H1 (cell line): ENCODE measurements around the gene ZNF598. TPM values are rescaled to one million over a fixed set of nuclear protein-coding genes. Genes with fewer than 3 reads are reported as not detected.

Source experiments
- CTCF ChIA-PET: fragments of 300-600 bp; sonication (Branson Sonifier 250); formaldehyde crosslinking; loops from one replicate; lab custom pipeline; 2021; ENCODE audit not compliant: partially characterized antibody; lab: Charles Lee
- POLR2A ChIA-PET: fragments of 300-600 bp; sonication (Branson Sonifier 250); formaldehyde crosslinking; loops from one replicate; lab custom pipeline; 2021; ENCODE audit warnings: inconsistent platforms; ENCODE audit not compliant: partially characterized antibody; lab: Charles Lee
- DNase-seq, 2 experiments: peaks; one replicate each; pipeline versions ENCODE4 v3.0.0 to v3.0.0-alpha.2; 2010 to 2022; ENCODE audit warnings: low spot score in 2 of 2, low read depth in 1 of 2, mixed read lengths in 1 of 2
- FAIRE-seq: peaks from 2 replicates; lab custom pipeline; 2011; peaks lifted over from hg19 to GRCh38; lab: Jason Lieb, UNC
- H2AFZ ChIP-seq: 2 replicates; pipeline ENCODE4 v1.8.1; 2012; ENCODE audit warnings: low read length, inconsistent platforms
- H2AK5ac ChIP-seq: 2 replicates; pipeline ENCODE4 v1.6.1; 2013; ENCODE audit warnings: low read depth, low read length
- H2BK120ac ChIP-seq: replicated peaks from 2 replicates; pipeline ENCODE3; 2013; ENCODE audit warnings: low read depth, low read length, inconsistent platforms
- H2BK12ac ChIP-seq: 2 replicates; pipeline ENCODE4 v1.6.1; 2013; ENCODE audit warnings: low read depth, low read length
- H2BK15ac ChIP-seq: 2 replicates; pipeline ENCODE4 v1.6.1; 2013; ENCODE audit warnings: low read length
- H2BK20ac ChIP-seq: 2 replicates; pipeline ENCODE4 v1.6.1; 2013; ENCODE audit warnings: low read length
- H2BK5ac ChIP-seq: 2 replicates; pipeline ENCODE4 v1.6.1; 2013; ENCODE audit warnings: low read depth, low read length
- H3K14ac ChIP-seq: 2 replicates; pipeline ENCODE4 v1.6.1; 2013; ENCODE audit warnings: inconsistent platforms; ENCODE audit not compliant: insufficient read length
- H3K18ac ChIP-seq: 2 replicates; pipeline ENCODE4 v1.6.1; 2013; ENCODE audit warnings: low read length; ENCODE audit errors: extremely low read depth
- H3K23ac ChIP-seq: 2 replicates; pipeline ENCODE4 v1.6.1; 2013; ENCODE audit warnings: inconsistent platforms; ENCODE audit not compliant: insufficient read length
- H3K23me2 ChIP-seq: 2 replicates; pipeline ENCODE4 v1.6.1; 2013; ENCODE audit warnings: low read depth, low read length
- H3K27ac ChIP-seq: 2 replicates; pipeline ENCODE4 v1.6.1; 2011; ENCODE audit warnings: low read depth, low read length, inconsistent platforms
- H3K27me3 ChIP-seq, 4 experiments: replicated peaks in 1 of 4; 1 replicate in 1 of 4; 2 replicates in 3 of 4; pipeline versions ENCODE4 v1.6.1 to v1.8.1; 2011 to 2013; ENCODE audit warnings: low read length in 3 of 4, mild to moderate bottlenecking in 3 of 4, inconsistent platforms in 2 of 4, mixed read lengths in 2 of 4, moderate library complexity in 1 of 4; ENCODE audit not compliant: control insufficient read depth in 3 of 4, insufficient read depth in 3 of 4; ENCODE audit errors: extremely low read depth in 1 of 4
- H3K36me3 ChIP-seq, 4 experiments: 2 replicates each; pipeline versions ENCODE4 v1.6.1 to v1.8.1; 2011 to 2013; ENCODE audit warnings: mild to moderate bottlenecking in 4 of 4, low read length in 3 of 4, moderate library complexity in 2 of 4, control low read depth in 1 of 4, inconsistent platforms in 1 of 4; ENCODE audit not compliant: insufficient read depth in 4 of 4, control insufficient read depth in 2 of 4
- H3K4ac ChIP-seq: replicated peaks from 2 replicates; pipeline ENCODE3; 2013; ENCODE audit warnings: low read length, low read depth, mixed read lengths, inconsistent platforms; ENCODE audit not compliant: insufficient read length
- H3K4me1 ChIP-seq, 4 experiments: replicated peaks in 1 of 4; 1 replicate in 1 of 4; 2 replicates in 3 of 4; pipeline versions ENCODE4 v1.6.1 to v1.8.1; 2011 to 2013; ENCODE audit warnings: low read length in 3 of 4, inconsistent platforms in 2 of 4, mixed read lengths in 1 of 4; ENCODE audit not compliant: insufficient read depth in 4 of 4, control insufficient read depth in 3 of 4
- H3K4me2 ChIP-seq, 2 experiments: 2 replicates each; pipeline versions ENCODE4 v1.6.1 to v1.8.1; 2011 to 2013; ENCODE audit warnings: low read depth in 2 of 2, low read length in 2 of 2, control low read depth in 1 of 2, inconsistent platforms in 1 of 2, mild to moderate bottlenecking in 1 of 2; ENCODE audit not compliant: insufficient read depth in 1 of 2
- H3K4me3 ChIP-seq, 4 experiments: fragments of 200-600, 300-600 bp in 1 of 4; sonication (generic), shearing (Covaris generic), sonication (Bioruptor Twin) in 1 of 4; 2 replicates each; pipeline versions ENCODE4 v1.5.1 to v1.8.1; 2011 to 2016; ENCODE audit warnings: low read length in 4 of 4, low read depth in 3 of 4, control low read depth in 2 of 4, inconsistent platforms in 2 of 4, mild to moderate bottlenecking in 2 of 4, mixed read lengths in 1 of 4, moderate library complexity in 1 of 4; ENCODE audit not compliant: insufficient read depth in 2 of 4; ENCODE audit errors: extremely low read depth in 1 of 4
- H3K56ac ChIP-seq: replicated peaks from 2 replicates; pipeline ENCODE3; 2013; ENCODE audit warnings: low read depth, mild to moderate bottlenecking, mixed read lengths, low read length, inconsistent platforms; ENCODE audit not compliant: insufficient read length
- H3K79me1 ChIP-seq: 2 replicates; pipeline ENCODE4 v1.6.1; 2013; ENCODE audit warnings: low read depth, low read length, control low read depth
- H3K79me2 ChIP-seq, 2 experiments: 2 replicates each; pipeline versions ENCODE4 v1.6.1 to v1.8.1; 2012 to 2013; ENCODE audit warnings: low read length in 2 of 2, mild to moderate bottlenecking in 2 of 2, inconsistent platforms in 1 of 2; ENCODE audit not compliant: insufficient read depth in 2 of 2, control insufficient read depth in 1 of 2
- H3K9ac ChIP-seq, 4 experiments: replicated peaks in 1 of 4; 1 replicate in 1 of 4; 2 replicates in 3 of 4; pipeline versions ENCODE4 v1.6.1 to v1.8.1; 2011 to 2013; ENCODE audit warnings: low read depth in 3 of 4, low read length in 3 of 4, control low read depth in 2 of 4, mild to moderate bottlenecking in 2 of 4, moderate library complexity in 2 of 4, inconsistent platforms in 1 of 4; ENCODE audit errors: extremely low read depth in 1 of 4
- H3K9me3 ChIP-seq, 2 experiments: 2 replicates each; pipeline versions ENCODE4 v1.6.1 to v1.8.1; 2012 to 2013; ENCODE audit warnings: mild to moderate bottlenecking in 2 of 2, moderate library complexity in 2 of 2, control low read depth in 1 of 2, inconsistent platforms in 1 of 2, low read depth in 1 of 2, low read length in 1 of 2, mixed read lengths in 1 of 2; ENCODE audit not compliant: insufficient read depth in 2 of 2
- H4K20me1 ChIP-seq, 2 experiments: replicated peaks in 1 of 2; 2 replicates each; pipeline versions ENCODE3 to v1.8.1; 2011 to 2013; ENCODE audit warnings: inconsistent platforms in 2 of 2, low read length in 2 of 2, mild to moderate bottlenecking in 1 of 2; ENCODE audit not compliant: insufficient read depth in 2 of 2, control insufficient read depth in 1 of 2
- H4K5ac ChIP-seq: 2 replicates; pipeline ENCODE4 v1.6.1; 2013; ENCODE audit warnings: low read length, low read depth, mixed read lengths, inconsistent platforms; ENCODE audit not compliant: insufficient read length
- H4K8ac ChIP-seq: 2 replicates; pipeline ENCODE4 v1.8.0; 2013; ENCODE audit warnings: mild to moderate bottlenecking, moderate library complexity, low read length, inconsistent platforms; ENCODE audit not compliant: insufficient read depth; ENCODE audit errors: extremely low read depth
- H4K91ac ChIP-seq: replicated peaks from 2 replicates; pipeline ENCODE3; 2013; ENCODE audit warnings: low read length, mixed read lengths, inconsistent platforms; ENCODE audit not compliant: insufficient read length
- JUN ChIP-seq: IDR thresholded peaks from 2 replicates; pipeline ENCODE4 v1.6.1; 2011; ENCODE audit warnings: low read depth, mild to moderate bottlenecking, improper control_type of control experiment, low read length
- JUND ChIP-seq: IDR thresholded peaks from 2 replicates; pipeline ENCODE4 v1.6.1; 2011; ENCODE audit warnings: mild to moderate bottlenecking, improper control_type of control experiment, low read length
- KDM1A ChIP-seq: fragments of 200-600, 300-600 bp; sonication (generic); IDR thresholded peaks from 2 replicates; pipeline ENCODE4 v1.7.1; 2016; ENCODE audit warnings: mild to moderate bottlenecking, low read length, borderline replicate concordance
- PHF8 ChIP-seq: fragments of 200-600 bp; sonication (generic); conservative IDR thresholded peaks from 2 replicates; pipeline ENCODE4 v1.7.1; 2012; ENCODE audit warnings: low read depth, mild to moderate bottlenecking, inconsistent platforms, low read length, moderate library complexity
- RBBP5 ChIP-seq: IDR thresholded peaks from 2 replicates; pipeline ENCODE4 v1.7.1; 2012; ENCODE audit warnings: low read depth, mild to moderate bottlenecking, inconsistent platforms, low read length, moderate library complexity, borderline replicate concordance
- RFX5 ChIP-seq: IDR thresholded peaks from 2 replicates; pipeline ENCODE4 v1.6.1; 2011; ENCODE audit warnings: low read depth, low read length, improper control_type of control experiment, borderline replicate concordance
- SIRT6 ChIP-seq: IDR thresholded peaks from one replicate; pipeline ENCODE4 v1.7.1; 2012; ENCODE audit warnings: low read length, inconsistent platforms
- SP2 ChIP-seq: IDR thresholded peaks from 2 replicates; pipeline ENCODE4 v1.6.1; 2012; ENCODE audit warnings: mild to moderate bottlenecking, low read length, inconsistent platforms
- SRF ChIP-seq: IDR thresholded peaks from 2 replicates; pipeline ENCODE4 v1.6.1; 2011; ENCODE audit warnings: mild to moderate bottlenecking, low read depth, low read length, moderate library complexity
- WGBS, 2 experiments: shearing (Covaris generic) in 1 of 2; methylation state at CpG; one replicate each; pipeline versions ENCODE4 v1.1.6 to v1.1.7; 2013 to 2015; ENCODE audit warnings: low lambda C conversion rate in 2 of 2, mixed read lengths in 2 of 2, inconsistent platforms in 1 of 2, low coverage in 1 of 2, missing lambda C conversion rate in 1 of 2; ENCODE audit not compliant: insufficient replicate concordance in 2 of 2, insufficient coverage in 1 of 2, insufficient read length in 1 of 2; ENCODE audit errors: extremely low coverage in 1 of 2, missing lambda C conversion rate in 1 of 2; 5-methylcytosine and 5-hydroxymethylcytosine counted together
- polyA plus RNA-seq, 7 experiments: library from polyadenylated mRNA; depleted of rRNA in 3 of 7; stranded (reverse) in 5 of 7; unstranded in 2 of 7; fragments of >200 nt in 5 of 7; fragments of 200-250 nt in 2 of 7; gene quantifications; 1 replicate in 5 of 7; 2 replicates in 1 of 7; 4 replicates in 1 of 7; pipeline versions ENCODE4 v1.2.1 to v1.2.3, GENCODE V29; 2011 to 2013; ENCODE audit warnings: missing spikeins in 2 of 7, mixed read lengths in 2 of 7
- total RNA-seq: library from RNA; stranded (reverse); fragmentation: NEBNext Ultra II Directional; extraction: Animal tissue kit (Norgen Biotek cat#: 25700); gene quantifications from 2 replicates; pipeline ENCODE4 v1.2.1, GENCODE V29; 2021
- TF ChIP-seq, protein P1 (sequence below): IDR thresholded peaks from 2 replicates; pipeline ENCODE4 v1.6.1; 2012; ENCODE audit warnings: inconsistent platforms

The ZNF598 gene
- total and polyA plus RNA-seq, 2 of the 8 experiments (the other 6 are each of a cell fraction or from before 2014, with no cell fraction given): 29.3 to 47.6 TPM

DNA sequence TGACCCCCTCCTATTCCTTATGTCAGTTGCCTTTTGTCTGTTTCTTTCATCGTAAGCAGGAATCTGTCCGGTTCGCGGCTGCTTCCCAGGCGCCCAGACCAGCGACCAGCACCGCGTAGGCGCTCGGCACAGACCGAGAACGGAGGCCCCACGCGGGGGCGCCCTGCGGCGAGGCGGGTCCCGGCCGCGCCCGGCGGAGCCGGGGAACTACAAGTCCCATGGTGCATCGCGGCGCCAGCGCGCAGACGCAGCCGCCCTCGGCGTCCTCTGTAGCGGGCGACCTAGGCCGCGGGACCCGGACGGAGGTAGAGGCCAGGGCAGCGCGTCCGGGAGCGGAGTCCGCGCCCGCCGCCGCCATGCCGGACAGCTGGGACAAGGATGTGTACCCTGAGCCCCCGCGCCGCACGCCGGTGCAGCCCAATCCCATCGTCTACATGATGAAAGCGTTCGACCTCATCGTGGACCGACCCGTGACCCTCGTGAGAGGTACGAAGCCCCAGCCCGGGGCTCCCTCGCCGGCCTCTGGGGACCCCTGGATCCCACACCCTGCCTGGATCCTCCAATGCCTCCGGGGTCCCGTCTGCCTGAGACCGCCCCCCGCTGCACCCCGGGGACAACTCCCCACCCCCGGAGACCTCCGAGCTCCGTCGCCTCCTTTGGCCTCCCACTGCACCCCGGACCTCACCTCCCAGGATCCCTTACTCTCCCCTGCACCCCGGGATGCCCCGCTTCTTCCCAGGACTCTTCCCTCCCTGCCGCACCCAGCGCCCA is 50.2 kb downstream of the ZNF598 start, which contains the start of gene NDUFB10:
TSS of gene NDUFB10 (plus strand) at position 270 of the 771 bp plus-strand sequence. CDS start at position 357, 87 bp downstream.
- Histone ChIP-seq H3K14ac (no peak within 1 kb of the TSS), H2BK12ac (peak within 1 kb of the TSS; percentile 50; the same call in 1 of the 2 replicates), H3K9me3 (no peaks in the 10 kb centered on the region), H2BK20ac (no peak within 1 kb of the TSS), H3K9ac (peak within 1 kb of the TSS; percentile 70 to 87 (median 86)), H3K4me3 (peak within 1 kb of the TSS; percentile 78 to 93 (median 86)), H2AFZ (peak within 1 kb of the TSS; percentile 31; the same call in 1 of the 2 replicates), H2BK120ac (no peak within 1 kb of the TSS), H3K79me2 (peaks cover 10 to 27% of the 10 kb centered on the region in 2 experiments), H3K27me3 (peaks cover 0 to 2% (median 0%) of the 10 kb centered on the region in 4 experiments; a peak in 3 of 7 replicates), H4K91ac (peak within 1 kb of the TSS; percentile 76), H4K20me1 (peaks cover 10 to 17% of the 10 kb centered on the region in 2 experiments), H2BK15ac (peak within 1 kb of the TSS; percentile 72; the same call in 1 of the 2 replicates), H3K56ac (peak within 1 kb of the TSS; percentile 95), H4K5ac (peak within 1 kb of the TSS; percentile 96), H3K4ac (peak within 1 kb of the TSS; percentile 76), H3K23ac (no peak within 1 kb of the TSS), H3K79me1 (peaks cover 4% of the 10 kb centered on the region), H4K8ac (peak within 1 kb of the TSS; percentile 16; the same call in 1 of the 2 replicates), H3K36me3 (peaks cover 17 to 34% (median 28%) of the 10 kb centered on the region in 4 experiments), H3K4me1 (peaks cover 0 to 16% (median under 1%) of the 10 kb centered on the region in 4 experiments; a peak in 4 of 7 replicates), H2BK5ac (peak within 1 kb of the TSS; percentile 73; the same call in 1 of the 2 replicates), H3K27ac (peak within 1 kb of the TSS; percentile 55), H3K4me2 (peak within 1 kb of the TSS; percentile 62 to 99), H2AK5ac (0 out of 2 replicates have a peak within 1 kb of the TSS, but pooled peaks have one; percentile 10), H3K23me2 (peaks cover 14% of the 10 kb centered on the region), H3K18ac (peak within 1 kb of the TSS; percentile 98)
- DNase-seq (peak; percentile 76 to 96), FAIRE-seq (no peak)
- 2% methylated on average over 49 of the region's 79 CpGs; no CpG with 5 or more reads in 1 of the 2 experiments for WGBS, 2 experiments
- CTCF ChIA-PET: interaction anchor here (1.3 to 2.2 kb wide), 4 partner anchors 11 to 93 kb away, joined by 3 to 8 read pairs (median 6); partner anchors contain the start of gene TBL3
- POLR2A ChIA-PET: interaction anchor here (0.7 to 19.8 kb wide), 10 partner anchors 6 to 195 kb away, joined by 3 to 736 read pairs (median 10); partner anchors contain the start of genes FAHD1, GFER, HAGH and MSRB1
- TF ChIP-seq KDM1A (no peak), JUN (no peak), JUND (no peak), SRF (no peak), RFX5 (no peak), SP2 (no peak), RBBP5 (0 out of 2 replicates have a peak, but pooled peaks have one; percentile 37), PHF8 (peak; percentile 87), SIRT6 (no peak)
- TF ChIP-seq, protein P1, sequence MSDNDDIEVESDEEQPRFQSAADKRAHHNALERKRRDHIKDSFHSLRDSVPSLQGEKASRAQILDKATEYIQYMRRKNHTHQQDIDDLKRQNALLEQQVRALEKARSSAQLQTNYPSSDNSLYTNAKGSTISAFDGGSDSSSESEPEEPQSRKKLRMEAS: peak; percentile 58
